ENCODE results near the gene ZNF667.

Gene ZNF667

GRCh38 chr19:56476651-56477428 is at the start of gene ZNF667:
Gene ZNF667 (minus strand): TSS chr19:56477345. CDS start chr19:56462370, 14,975 bp downstream.
- peak within 1 kb of the TSS; percentile 52 for H3K4me3 ChIP-seq (replicated peaks; ENCODE audit: low read depth, low read length)
- TF ChIP-seq CTCF (IDR thresholded peaks at IDR 0.05; ENCODE audit: low read depth, low read length, missing control alignments), result no peak
- DNase-seq (ENCODE audit: extremely low read depth, low read depth), result peak; percentile 11

GRCh38 chr19:56525214-56525860 is 48.2 kb upstream of the ZNF667 start:
- H3K4me3 ChIP-seq (replicated peaks; ENCODE audit: low read depth, low read length), result no peak overlapping the region
- TF ChIP-seq CTCF (IDR thresholded peaks at IDR 0.05; ENCODE audit: low read depth, low read length, missing control alignments), result no peak
- no peak for DNase-seq (ENCODE audit: extremely low read depth, low read depth)

- peak overlapping the region; percentile 48 for H3K4me3 ChIP-seq (replicated peaks; ENCODE audit: low read depth, low read length)
- DNase-seq (ENCODE audit: extremely low read depth, low read depth), result peak; percentile 2
- no peak for TF ChIP-seq CTCF (IDR thresholded peaks at IDR 0.05; ENCODE audit: low read depth, low read length, missing control alignments)
These were observed 31.2 kb upstream of the ZNF667 start for GRCh38 chr19:56508290-56508778.

- TF ChIP-seq CTCF (IDR thresholded peaks at IDR 0.05; ENCODE audit: low read depth, low read length, missing control alignments), result no peak
- DNase-seq (ENCODE audit: extremely low read depth, low read depth), result peak; percentile 92
- H3K4me3 ChIP-seq (replicated peaks; ENCODE audit: low read depth, low read length), result peak within 1 kb of the TSS; percentile 48
These were observed 30.5 kb upstream of the ZNF667 start, which contains the start of gene ZNF471 for GRCh38 chr19:56507446-56508289. Gene ZNF471 (plus strand): TSS chr19:56507855. CDS start chr19:56511572, 3,717 bp downstream.

- no peak for TF ChIP-seq CTCF (IDR thresholded peaks at IDR 0.05; ENCODE audit: low read depth, low read length, missing control alignments)
- no peak overlapping the region for H3K4me3 ChIP-seq (replicated peaks; ENCODE audit: low read depth, low read length)
- DNase-seq (ENCODE audit: extremely low read depth, low read depth), result no peak
These were observed 27.4 kb upstream of the ZNF667 start for GRCh38 chr19:56504581-56504980.

- no peak for DNase-seq (ENCODE audit: extremely low read depth, low read depth)
- TF ChIP-seq CTCF (IDR thresholded peaks at IDR 0.05; ENCODE audit: low read depth, low read length, missing control alignments), result no peak
- H3K4me3 ChIP-seq (replicated peaks; ENCODE audit: low read depth, low read length), result no peak overlapping the region
These were observed 14.3 kb upstream of the ZNF667 start for GRCh38 chr19:56491399-56491798.

Data from HFF-Myc (cell line).